ENCODE results near the gene IFNK. TPM values are rescaled to one million over a fixed set of nuclear protein-coding genes. Genes with fewer than 3 reads are reported as not detected.

IFNK gene
- total RNA-seq, 2 donors from 2014 or later: not detected

GRCh38 chr9:27528886-27529315, 4.8 kb downstream of the IFNK start:
- Histone ChIP-seq H3K4me3 (peak overlapping the region; percentile 79), H3K9ac (ENCODE audit: low read depth in 2 of 2, low read length in 2 of 2) (peak overlapping the region; percentile 71 to 99), H3K27ac (peak overlapping the region; percentile 96), H3K9me3 (no peaks in the 10 kb centered on the region), H3K27me3 (no peaks in the 10 kb centered on the region), H3K36me3 (no peaks in the 10 kb centered on the region), H3K4me1 (no peaks in the 10 kb centered on the region)
- TF ChIP-seq CTCF (IDR thresholded peaks at IDR 0.05): no peak
- peak; percentile 70 for DNase-seq
- intact Hi-C loops (cut with DNase I): loop anchor here (2.0 to 10.0 kb wide), 3 partner anchors 62 to 197 kb away; no protein-coding TSS in a partner anchor

- peak; percentile 93 for DNase-seq
- Histone ChIP-seq H3K36me3 (no peaks in the 10 kb centered on the region), H3K9me3 (no peaks in the 10 kb centered on the region), H3K4me3 (peak within 1 kb of the TSS; percentile 79), H3K9ac (ENCODE audit: low read depth in 2 of 2, low read length in 2 of 2) (peak within 1 kb of the TSS; percentile 71 to 99), H3K27ac (peak within 1 kb of the TSS; percentile 96), H3K27me3 (no peaks in the 10 kb centered on the region), H3K4me1 (no peaks in the 10 kb centered on the region)
- TF ChIP-seq CTCF (IDR thresholded peaks at IDR 0.05): peak; percentile 94
- intact Hi-C loops (cut with DNase I): loop anchor here (2.0 to 10.0 kb wide), 3 partner anchors 63 to 197 kb away; no protein-coding TSS in a partner anchor
These were observed 5.5 kb downstream of the IFNK start, which contains the start of gene MOB3B for GRCh38 chr9:27529316-27530278. Gene MOB3B, minus strand, starts transcription at chr9:27529814. Its CDS starts 74,264 bp downstream, at chr9:27455550.

GRCh38 chr9:27530915-27531755, 7.0 kb downstream of the IFNK start:
- DNase-seq: no peak
- intact Hi-C loops (cut with DNase I): no loop called here
- no peaks in the 10 kb centered on the region for H3K9me3 ChIP-seq
- H3K36me3 ChIP-seq: no peaks in the 10 kb centered on the region
- no peak overlapping the region for H3K9ac ChIP-seq (ENCODE audit: low read depth in 2 of 2, low read length in 2 of 2)
- H3K27ac ChIP-seq: no peak overlapping the region
- H3K4me1 ChIP-seq: no peaks in the 10 kb centered on the region
- no peak for TF ChIP-seq CTCF (IDR thresholded peaks at IDR 0.05)
- H3K27me3 ChIP-seq: no peaks in the 10 kb centered on the region
- H3K4me3 ChIP-seq: no peak overlapping the region

GRCh38 chr9:27532046-27532445, 8.0 kb downstream of the IFNK start:
- no peak for TF ChIP-seq CTCF (IDR thresholded peaks at IDR 0.05)
- DNase-seq: no peak
- H3K4me3 ChIP-seq: no peak overlapping the region
- no peaks in the 10 kb centered on the region for H3K4me1 ChIP-seq
- no peak overlapping the region for H3K27ac ChIP-seq
- H3K9me3 ChIP-seq: no peaks in the 10 kb centered on the region
- no peaks in the 10 kb centered on the region for H3K27me3 ChIP-seq
- no peaks in the 10 kb centered on the region for H3K36me3 ChIP-seq
- intact Hi-C loops (cut with DNase I): no loop called here
- no peak overlapping the region for H3K9ac ChIP-seq (ENCODE audit: low read depth in 2 of 2, low read length in 2 of 2)

- TF ChIP-seq CTCF (IDR thresholded peaks at IDR 0.05): no peak
- DNase-seq: no peak
- Histone ChIP-seq H3K27ac (no peak overlapping the region), H3K36me3 (no peaks in the 10 kb centered on the region), H3K9ac (ENCODE audit: low read depth in 2 of 2, low read length in 2 of 2) (no peak overlapping the region), H3K4me1 (no peaks in the 10 kb centered on the region), H3K27me3 (no peaks in the 10 kb centered on the region), H3K9me3 (no peaks in the 10 kb centered on the region), H3K4me3 (no peak overlapping the region)
- intact Hi-C loops (cut with DNase I): no loop called here
These were observed 9.2 kb downstream of the IFNK start for GRCh38 chr9:27533311-27533710.

Measured in colonic mucosa (tissue), 4 donors.